Measurements from ENCODE around the gene DAB1.

DAB1 gene

GRCh38 chr1:57401671-57402070 lies 22.2 kb downstream of the DAB1 start:
- Histone ChIP-seq H3K27ac (replicated peaks) (no peak overlapping the region), H3K4me3 (replicated peaks; ENCODE audit: insufficient read depth, low read length) (no peak overlapping the region), H3K27me3 (ENCODE audit: insufficient read depth, poor library complexity, severe bottlenecking) (no peaks in the 10 kb centered on the region)
- DNase-seq (ENCODE audit: low read depth in 1 of 2, low spot score in 1 of 2), result no peak
- TF ChIP-seq SPI1 (IDR thresholded peaks at IDR 0.05; ENCODE audit: borderline replicate concordance, low read depth) (no peak), POLR2AphosphoS5 (IDR thresholded peaks at IDR 0.05; ENCODE audit: low read depth) (no peak), GABPA (IDR thresholded peaks at IDR 0.05; ENCODE audit: low read depth) (no peak)
- TF ChIP-seq, protein P1, sequence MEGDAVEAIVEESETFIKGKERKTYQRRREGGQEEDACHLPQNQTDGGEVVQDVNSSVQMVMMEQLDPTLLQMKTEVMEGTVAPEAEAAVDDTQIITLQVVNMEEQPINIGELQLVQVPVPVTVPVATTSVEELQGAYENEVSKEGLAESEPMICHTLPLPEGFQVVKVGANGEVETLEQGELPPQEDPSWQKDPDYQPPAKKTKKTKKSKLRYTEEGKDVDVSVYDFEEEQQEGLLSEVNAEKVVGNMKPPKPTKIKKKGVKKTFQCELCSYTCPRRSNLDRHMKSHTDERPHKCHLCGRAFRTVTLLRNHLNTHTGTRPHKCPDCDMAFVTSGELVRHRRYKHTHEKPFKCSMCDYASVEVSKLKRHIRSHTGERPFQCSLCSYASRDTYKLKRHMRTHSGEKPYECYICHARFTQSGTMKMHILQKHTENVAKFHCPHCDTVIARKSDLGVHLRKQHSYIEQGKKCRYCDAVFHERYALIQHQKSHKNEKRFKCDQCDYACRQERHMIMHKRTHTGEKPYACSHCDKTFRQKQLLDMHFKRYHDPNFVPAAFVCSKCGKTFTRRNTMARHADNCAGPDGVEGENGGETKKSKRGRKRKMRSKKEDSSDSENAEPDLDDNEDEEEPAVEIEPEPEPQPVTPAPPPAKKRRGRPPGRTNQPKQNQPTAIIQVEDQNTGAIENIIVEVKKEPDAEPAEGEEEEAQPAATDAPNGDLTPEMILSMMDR (IDR thresholded peaks at IDR 0.05; ENCODE audit: insufficient read depth, low read length), result no peak
- TF ChIP-seq, protein P2, sequence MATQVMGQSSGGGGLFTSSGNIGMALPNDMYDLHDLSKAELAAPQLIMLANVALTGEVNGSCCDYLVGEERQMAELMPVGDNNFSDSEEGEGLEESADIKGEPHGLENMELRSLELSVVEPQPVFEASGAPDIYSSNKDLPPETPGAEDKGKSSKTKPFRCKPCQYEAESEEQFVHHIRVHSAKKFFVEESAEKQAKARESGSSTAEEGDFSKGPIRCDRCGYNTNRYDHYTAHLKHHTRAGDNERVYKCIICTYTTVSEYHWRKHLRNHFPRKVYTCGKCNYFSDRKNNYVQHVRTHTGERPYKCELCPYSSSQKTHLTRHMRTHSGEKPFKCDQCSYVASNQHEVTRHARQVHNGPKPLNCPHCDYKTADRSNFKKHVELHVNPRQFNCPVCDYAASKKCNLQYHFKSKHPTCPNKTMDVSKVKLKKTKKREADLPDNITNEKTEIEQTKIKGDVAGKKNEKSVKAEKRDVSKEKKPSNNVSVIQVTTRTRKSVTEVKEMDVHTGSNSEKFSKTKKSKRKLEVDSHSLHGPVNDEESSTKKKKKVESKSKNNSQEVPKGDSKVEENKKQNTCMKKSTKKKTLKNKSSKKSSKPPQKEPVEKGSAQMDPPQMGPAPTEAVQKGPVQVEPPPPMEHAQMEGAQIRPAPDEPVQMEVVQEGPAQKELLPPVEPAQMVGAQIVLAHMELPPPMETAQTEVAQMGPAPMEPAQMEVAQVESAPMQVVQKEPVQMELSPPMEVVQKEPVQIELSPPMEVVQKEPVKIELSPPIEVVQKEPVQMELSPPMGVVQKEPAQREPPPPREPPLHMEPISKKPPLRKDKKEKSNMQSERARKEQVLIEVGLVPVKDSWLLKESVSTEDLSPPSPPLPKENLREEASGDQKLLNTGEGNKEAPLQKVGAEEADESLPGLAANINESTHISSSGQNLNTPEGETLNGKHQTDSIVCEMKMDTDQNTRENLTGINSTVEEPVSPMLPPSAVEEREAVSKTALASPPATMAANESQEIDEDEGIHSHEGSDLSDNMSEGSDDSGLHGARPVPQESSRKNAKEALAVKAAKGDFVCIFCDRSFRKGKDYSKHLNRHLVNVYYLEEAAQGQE (IDR thresholded peaks at IDR 0.05; ENCODE audit: insufficient replicate concordance, low read depth), result no peak

DNA sequence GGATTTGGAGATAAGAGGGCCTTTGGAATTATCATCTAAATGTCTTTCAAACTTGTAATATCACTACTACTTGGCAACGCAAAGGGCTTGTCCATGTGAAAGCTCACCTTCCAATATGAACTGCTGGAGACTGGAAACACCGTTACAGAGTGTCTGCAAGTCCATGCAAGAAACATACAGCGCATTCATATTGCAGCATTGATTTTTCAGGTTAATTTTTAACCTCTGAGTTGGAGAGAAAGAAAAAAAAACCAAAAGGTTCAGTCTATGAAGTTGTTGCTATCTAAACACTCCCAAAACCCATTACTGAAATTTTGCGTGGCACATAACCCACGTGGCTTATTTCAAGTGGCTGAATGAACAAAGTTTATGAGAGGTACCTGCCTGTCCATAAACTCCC lies 23.8 kb downstream of the DAB1 start:
- TF ChIP-seq SPI1 (IDR thresholded peaks at IDR 0.05; ENCODE audit: borderline replicate concordance, low read depth) (no peak), POLR2AphosphoS5 (IDR thresholded peaks at IDR 0.05; ENCODE audit: low read depth) (no peak), GABPA (IDR thresholded peaks at IDR 0.05; ENCODE audit: low read depth) (no peak)
- TF ChIP-seq, protein P2 (IDR thresholded peaks at IDR 0.05; ENCODE audit: insufficient replicate concordance, low read depth), result no peak
- TF ChIP-seq, protein P1 (IDR thresholded peaks at IDR 0.05; ENCODE audit: insufficient read depth, low read length), result no peak
- no peaks in the 10 kb centered on the region for H3K27me3 ChIP-seq (ENCODE audit: insufficient read depth, poor library complexity, severe bottlenecking)
- H3K27ac ChIP-seq (replicated peaks), result no peak overlapping the region
- no peak for DNase-seq (ENCODE audit: low read depth in 1 of 2, low spot score in 1 of 2)
- H3K4me3 ChIP-seq (replicated peaks; ENCODE audit: insufficient read depth, low read length), result no peak overlapping the region

- no peak for DNase-seq (ENCODE audit: low read depth in 1 of 2, low spot score in 1 of 2)
- Histone ChIP-seq H3K27me3 (ENCODE audit: insufficient read depth, poor library complexity, severe bottlenecking) (no peaks in the 10 kb centered on the region), H3K27ac (replicated peaks) (no peak overlapping the region), H3K4me3 (replicated peaks; ENCODE audit: insufficient read depth, low read length) (no peak overlapping the region)
- TF ChIP-seq SPI1 (IDR thresholded peaks at IDR 0.05; ENCODE audit: borderline replicate concordance, low read depth) (no peak), POLR2AphosphoS5 (IDR thresholded peaks at IDR 0.05; ENCODE audit: low read depth) (no peak), GABPA (IDR thresholded peaks at IDR 0.05; ENCODE audit: low read depth) (no peak)
- TF ChIP-seq, protein P2 (IDR thresholded peaks at IDR 0.05; ENCODE audit: insufficient replicate concordance, low read depth), result no peak
- TF ChIP-seq, protein P1 (IDR thresholded peaks at IDR 0.05; ENCODE audit: insufficient read depth, low read length), result no peak
These were observed 30.7 kb downstream of the DAB1 start for GRCh38 chr1:57393058-57393584.

Data from HL-60 (cell line).